ENCODE measurements around the gene OSM.
"Not testable (repeated sequence)": the region's sequence is repeated elsewhere in the genome, so short reads cannot be mapped to it uniquely, and the experiment has no call there.

Gene OSM

DNA sequence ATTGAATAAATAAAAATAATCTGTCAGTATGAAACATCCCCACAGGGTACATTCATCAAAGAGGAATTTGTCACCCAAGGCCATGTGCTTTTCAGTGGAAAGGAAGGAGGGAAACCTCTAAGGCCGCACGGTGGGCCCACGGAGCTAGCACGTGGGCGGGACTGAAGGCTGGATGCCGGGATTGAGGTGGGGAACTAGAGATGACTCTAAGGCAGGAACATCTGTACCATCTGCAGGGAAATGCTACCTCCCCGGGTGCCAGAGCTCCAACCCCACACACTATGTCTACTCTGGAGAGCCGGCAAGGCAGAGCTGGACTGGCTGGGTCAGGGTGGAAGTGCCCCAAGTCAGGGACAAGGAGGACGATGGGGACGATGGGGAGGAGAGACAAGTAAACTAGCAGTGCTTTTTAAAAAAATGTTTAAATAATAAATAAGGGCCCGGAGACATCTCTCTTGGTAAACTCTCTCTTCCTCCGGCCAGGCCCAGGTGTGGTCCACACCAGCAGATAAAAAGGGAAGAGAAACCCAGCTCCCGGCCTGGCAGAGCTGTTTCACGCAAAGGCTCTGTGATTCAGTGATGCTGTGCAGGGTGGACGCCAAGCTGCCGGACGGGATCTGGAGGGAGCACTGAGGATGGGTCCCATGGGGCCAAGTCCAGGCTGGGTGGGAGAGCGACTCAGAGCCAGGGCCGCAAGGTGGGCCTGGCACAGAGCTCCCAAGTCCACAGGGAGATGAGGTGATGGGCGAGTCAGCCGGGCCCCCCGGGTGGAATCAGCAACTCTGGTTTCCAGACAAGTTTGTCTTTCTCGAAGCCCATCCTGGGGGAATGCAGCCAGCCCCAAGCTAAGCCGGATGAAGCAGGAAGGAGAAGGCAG, 25.9 kb downstream of the OSM start:
- DNase-seq = no peak

DNA sequence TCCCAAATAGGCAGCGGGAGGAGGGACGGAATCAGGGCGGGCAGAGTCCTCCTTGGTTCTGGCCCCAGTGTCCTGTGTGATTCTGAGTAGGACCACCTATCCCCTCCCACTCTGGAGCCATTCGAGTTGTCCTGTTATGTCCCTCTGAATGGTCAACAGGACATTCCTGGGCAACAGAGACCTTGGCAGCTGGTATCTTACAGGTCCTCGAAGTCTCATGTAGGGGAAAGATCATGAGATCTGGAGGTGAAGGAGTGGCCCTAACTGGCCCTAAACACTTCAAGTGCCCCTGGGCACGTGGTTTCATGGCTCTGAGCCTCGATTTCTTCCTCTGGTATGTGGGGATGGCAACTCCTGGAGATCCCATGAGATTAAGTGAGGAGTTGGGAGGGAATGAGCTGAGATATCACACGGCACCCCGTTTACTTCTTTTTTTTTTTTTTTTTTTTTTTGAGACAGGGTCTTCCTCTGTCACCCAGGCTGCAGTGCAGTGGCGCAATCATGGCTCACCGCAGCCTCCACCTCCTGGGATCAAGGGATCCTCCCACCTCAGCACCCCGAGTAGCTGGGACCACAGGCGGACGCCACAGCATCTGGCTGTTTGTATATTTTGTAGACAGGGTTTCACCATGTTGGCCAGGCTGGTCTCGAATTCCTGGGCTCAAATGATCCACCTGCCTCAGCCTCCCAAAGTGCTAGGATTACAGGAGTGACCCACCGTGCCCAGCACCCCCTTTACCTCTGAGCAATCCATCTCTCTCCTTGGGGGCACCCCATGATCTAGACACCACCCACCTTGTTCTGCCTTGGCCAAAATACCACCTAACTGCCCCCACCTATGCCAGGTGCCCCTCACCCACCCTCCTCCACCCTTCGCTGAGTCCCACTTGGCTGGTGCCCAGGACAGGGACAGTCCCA, 26.9 kb downstream of the OSM start:
- no peak for DNase-seq

DNA sequence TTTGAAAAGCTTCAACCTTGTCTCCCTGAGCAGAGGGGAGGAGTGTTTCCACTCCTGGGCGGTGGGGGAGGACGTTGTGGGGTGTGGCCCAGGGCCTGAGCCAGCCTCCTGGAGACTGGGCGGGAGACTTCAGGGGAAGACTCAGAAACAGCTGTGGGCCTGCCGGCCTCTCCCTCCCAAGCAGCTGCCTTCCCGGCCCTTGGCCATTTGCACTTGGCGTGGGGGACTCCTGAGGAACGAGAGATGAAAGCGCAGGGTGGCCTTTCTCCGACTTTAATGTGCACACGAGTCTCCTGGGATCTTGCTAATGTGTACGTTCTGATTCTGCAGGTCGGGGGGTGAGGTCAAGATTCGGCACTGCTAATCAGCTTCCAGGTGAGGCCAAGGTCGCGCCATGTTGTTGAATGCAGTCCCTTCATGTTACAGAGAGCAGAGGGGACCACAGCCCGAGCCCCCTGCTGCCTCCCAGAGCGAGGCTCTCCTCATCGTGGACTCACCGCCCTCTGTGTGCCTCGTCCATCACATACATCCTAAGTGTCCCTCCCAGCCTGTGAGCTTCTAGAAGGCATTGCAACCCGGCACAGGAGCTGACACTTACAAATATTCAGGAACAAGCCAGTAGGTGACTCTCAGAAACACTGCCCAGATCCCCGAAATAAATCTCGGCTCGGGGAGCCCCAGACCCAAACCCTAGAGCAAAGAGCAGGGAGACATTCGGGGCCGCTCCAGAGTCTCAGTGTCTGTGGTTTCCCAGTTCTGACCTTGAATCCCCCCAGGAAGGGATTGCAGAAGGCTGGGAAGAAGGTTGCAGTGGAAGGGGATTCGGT, 27.8 kb downstream of the OSM start:
- no peak for DNase-seq

DNA sequence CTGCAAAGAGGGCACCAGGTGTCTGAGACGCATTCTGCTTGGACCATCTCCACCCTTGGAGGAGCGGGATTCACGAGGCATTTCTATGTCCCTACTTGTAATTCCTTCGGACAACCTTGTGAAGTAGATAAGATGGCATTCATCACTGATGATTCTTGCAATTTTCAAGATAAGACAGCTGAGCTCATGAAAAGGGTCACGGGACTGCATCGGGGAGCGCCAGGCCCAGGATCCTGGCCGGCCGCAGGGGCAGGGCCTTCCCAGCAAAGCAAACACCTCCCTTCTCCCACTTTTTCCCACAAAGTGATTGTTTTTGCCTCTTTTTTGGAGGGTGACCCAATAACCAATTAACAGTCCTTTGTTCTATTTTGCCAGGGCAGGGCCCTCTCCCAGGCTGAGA, 28.5 kb downstream of the OSM start:
- no peak for DNase-seq

DNA sequence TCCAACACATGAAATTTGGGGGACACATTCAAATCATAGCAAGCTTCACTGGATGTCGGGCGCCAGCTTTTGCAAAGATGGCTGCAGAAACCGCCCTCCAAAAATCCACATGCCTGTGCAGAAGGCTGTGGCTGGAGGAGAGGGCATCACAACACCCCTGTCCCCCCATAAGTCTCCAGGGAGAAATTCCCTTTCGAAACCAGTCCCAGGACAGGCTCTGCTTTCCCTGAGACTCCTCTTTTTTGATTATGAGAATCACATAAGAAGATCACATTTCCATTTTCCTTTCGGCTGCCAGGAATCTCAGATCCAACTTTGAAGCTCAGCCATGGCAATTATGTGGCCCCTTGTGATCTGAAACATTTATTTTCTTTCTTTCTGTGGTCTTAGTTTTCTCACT, 29.8 kb downstream of the OSM start:
- no peak for DNase-seq

DNA sequence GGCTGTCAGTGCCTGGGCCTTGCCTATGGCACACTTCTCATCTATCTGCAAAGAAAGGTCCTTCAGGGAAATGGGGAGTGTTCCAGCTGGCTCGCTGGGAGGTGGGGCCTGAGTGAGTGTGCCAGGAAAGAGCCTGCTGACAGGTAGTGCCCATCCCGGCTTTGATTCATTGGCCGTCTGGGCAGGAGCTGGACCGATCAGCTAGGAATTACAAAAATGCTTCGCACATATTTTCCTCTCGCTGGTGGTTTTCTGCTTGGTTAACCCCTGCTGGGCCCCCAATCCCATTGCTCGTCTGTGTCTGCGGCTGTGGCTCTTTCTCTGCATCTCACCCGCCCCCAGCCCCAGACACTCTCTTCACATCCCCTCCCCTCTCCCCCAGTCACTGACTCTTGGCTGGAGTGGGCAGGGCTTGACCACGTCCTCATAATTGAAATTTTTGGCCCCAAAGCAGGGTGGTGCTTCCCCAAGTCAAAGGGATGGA, 30.9 kb downstream of the OSM start:
- DNase-seq = no peak

DNA sequence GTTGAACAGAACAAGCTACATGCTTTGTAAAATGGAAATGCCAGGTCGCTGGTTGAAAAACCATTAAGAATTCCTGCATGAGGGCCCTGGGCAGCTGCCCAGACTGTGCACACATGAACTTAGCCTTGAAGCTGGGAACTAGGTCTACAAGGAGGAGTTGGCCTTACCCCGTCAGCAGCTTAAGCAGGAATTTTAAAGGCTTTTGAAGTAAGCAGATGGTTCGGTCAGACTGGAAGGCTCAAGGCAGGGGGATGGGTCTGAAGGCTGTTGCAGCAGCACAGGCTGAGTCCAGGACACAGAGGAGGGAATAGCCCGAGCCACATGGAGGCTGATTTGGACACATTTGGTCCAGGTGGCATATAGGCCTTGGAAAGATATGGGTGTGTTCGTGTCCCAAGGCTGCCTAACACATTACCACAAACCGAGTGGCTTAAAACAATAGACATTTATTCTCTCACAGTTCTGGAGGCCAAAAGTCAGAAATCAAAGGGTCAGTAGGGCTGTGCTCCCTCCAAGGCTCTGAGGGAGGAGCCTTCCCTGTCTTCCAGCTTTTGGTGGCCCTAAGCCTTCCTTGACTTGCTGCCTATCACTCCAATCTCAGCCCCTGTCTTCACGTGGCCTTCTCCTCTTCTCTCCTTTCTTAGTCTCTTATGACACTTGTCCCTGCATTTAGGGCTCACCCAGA, 31.7 kb downstream of the OSM start:
- DNase-seq = no peak

DNA sequence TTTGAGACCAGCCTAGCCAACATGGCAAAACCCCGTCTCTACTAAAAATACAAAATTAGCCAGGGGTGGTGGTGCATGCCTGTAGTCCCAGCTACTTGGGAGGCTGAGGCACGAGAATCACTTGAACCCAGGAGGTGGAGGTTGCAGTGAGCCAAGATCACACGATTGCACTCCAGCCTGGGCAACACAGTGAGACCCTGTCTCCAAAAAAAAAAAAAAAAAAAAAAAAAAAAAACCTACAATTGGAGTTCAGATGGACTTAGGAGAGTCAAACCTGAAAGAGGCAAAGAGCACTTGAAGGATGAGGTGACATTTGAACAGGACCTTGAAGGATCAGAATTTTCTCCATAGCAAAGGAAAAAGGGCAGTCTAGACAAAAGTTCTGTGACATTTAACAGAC, 32.3 kb downstream of the OSM start:
- not testable (repeated sequence) for DNase-seq

DNA sequence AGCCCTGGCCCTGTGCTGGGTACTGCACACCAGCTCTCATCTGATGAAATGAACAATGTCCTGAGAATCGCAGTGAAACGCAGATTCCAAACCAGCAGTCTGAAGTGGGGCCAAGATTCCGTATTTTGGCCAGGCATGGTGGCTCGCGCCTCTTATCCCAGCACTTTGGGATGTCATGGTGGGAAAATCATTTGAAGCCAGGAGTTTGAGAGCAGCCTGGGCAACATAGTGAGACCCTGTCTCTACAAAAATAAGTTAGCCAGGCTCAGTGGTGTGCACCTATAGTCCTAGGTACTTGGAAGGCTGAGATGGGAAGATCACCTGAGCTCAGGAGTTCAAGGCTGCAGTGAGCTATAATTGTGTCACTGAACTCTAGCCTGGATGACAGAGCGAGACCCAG, 33.1 kb downstream of the OSM start:
- no peak for DNase-seq

DNA sequence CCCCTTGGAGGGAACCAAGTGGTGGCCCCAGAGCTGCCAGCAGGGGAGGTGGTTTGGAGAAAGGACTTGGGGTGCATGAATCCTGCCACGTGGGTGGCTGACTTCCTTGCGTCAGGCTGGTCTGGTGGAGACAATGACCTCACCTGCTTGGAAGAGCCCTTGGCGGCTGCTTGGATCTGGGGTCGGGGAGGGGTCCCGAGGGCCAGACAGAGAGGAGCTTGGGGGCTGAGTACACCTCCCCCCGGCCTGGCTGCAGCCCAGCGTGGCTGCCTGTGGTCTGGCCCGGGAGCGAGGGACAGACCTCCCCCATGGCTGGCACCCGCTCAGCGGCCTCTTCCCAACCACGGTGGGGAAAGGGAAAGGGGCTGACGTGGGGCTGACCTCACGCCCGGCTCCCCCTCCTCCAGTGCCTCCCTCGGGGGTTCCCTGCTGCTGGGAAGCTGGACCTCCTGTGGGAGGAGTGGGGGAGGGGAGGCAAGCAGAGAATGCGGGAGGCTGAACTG, 33.9 kb downstream of the OSM start:
- no peak for DNase-seq

DNA sequence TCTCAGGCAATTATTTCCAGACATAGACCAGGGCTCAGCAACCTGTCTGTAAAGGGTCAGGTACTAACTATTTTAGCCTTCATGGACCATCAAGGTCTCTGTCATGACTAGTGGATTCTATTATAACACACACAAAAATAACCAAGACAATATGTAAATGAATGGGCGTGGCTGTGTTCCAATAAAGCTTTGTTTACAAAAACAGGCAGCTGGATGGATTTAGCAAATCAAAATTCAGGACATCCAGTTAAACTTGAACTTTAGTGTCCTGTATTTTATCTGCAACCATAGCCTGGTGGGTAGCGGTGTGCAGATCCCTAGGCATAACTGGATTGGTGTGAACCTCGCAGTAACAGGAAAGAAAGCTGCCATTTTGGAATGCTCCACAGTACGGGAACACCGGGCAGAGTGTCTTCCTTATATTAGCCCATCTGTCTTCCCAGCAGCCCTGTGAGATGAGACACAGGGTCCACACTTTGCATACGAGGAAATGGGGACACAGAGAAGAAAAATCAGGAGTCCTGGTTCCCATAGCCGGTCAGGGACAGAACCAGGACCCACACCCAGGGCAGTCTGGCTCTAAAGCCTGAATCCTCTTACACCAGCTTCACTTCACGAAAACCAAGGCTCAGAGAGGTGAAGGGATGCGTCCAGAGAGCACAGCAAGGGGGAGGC, 35.7 kb downstream of the OSM start:
- DNase-seq = no peak

DNA sequence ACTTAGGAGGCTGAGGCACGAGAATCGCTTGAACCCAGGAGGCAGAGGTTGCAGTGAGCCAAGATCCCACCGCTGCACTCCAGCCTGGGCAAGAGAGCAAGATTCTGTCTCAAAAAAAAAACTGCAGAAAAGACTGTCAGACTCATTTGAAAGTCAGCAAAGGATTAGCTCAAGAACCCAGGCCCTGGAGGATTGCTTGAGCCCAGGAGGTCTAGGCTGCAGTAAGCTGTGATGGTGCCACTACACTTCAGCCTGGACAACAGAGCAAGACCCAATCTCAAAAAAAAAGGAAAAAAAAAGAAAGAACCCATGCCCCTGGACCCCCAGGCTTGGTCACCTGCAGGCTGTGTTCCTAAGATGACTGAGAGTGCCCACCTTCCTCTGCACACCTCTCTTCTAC, 36.3 kb downstream of the OSM start:
- DNase-seq = no peak

DNA sequence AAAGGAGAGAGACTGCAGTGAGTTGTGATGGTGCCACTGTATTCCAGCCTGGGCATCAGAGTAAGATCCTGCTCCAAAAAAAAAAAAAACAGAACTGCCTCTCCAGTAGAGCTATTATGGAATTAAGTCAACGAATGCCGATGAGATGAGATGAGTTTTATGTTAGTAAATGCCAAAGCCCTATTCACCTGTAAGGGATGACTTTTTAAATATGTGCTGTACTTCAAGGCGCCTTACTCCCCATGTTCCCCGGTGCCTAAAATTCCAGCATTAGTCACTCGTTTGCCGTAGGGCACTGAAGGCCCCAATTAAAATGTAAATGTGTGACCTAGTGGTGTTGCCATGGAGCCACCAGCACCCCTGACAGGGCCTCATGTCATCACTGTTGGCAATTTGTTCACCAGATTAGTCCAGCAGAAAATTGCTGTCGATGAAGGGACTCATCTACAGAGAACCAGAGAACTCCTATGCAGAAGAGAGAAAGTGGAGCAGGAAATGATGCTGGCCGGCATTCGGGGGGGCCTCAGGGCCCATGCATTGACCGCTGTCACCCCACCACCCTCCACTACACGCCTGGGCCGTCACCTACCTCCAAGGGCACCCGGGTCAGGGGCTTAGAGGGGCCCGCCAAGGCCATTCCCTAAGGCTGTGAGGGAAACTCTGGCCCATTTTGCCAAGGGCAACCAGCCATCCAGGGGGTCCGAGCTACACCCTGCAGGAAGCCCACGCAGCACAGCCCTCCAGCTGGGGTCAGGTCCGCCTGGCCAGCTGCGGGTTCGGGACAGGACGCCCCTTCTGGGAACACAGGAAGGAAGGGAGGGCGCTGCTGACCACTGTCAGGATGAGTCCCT, 37.9 kb downstream of the OSM start:
- no peak for DNase-seq

DNA sequence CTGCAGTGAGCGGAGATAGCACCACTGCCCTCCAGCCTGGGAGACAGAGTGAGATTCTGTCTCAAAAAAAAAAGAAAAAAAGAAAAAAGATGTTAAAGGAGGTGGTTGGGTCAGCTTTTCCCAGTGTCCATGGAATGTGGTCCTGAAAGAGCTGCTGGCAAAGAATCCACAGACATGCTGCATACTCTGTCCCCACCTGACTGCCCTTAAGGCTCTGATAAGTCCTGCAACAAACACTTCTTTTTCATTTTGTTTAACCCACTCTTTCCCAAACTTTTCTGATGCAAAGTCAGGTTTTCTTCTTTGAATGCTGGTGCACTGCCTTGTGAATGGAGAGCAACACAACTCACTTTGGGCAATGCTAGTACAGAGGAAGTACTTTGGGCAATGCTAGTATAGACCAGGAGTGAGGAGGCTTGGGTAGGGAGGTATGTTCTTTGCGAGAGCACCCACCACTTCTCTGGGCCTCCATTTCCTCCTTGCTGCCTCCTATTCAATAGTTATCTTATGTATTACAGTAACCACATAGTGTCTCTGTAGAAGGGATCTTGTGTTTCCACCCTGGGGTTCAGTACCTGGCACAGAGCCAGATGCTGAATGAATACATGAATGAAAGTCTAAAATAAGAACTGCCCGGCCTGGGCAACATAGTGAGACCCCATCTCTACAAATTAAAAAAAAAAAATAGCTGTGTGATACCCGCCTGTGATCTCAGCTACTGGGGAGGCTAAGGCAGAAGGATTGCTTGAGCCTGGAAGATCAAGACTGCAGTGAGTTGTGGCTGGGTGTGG, 39.0 kb downstream of the OSM start:
- no peak for DNase-seq

DNA sequence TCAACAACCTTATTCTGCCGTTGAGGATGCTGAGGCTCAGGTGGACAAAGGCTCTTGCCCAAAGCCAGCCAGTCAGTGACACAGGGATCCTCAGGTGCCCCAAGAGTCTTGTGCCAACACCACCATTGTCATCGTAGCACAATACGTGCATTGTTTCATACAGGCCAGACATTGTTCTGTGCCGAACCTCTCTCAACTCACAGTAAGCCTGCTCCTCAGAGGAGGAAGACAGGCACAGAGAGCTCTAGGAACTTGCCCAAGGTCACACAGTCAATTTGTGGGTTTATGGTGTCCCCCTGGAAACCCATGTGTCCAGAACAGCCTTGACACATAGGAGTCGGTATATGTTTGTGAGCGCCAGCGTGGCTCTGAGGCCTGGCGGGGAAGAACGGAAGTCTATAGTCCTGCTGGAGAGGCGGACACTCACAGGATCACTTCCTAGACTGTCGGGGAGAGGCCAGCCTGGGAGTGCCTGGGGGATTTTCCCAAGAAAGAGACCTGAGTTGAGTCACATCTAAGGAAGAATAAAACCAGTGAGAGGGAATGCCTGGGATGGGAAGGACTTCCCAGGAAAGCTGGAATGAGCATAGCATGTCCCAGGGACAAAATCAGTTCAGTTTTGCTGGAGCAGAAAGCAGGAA, 40.3 kb downstream of the OSM start:
- DNase-seq = no peak

DNA sequence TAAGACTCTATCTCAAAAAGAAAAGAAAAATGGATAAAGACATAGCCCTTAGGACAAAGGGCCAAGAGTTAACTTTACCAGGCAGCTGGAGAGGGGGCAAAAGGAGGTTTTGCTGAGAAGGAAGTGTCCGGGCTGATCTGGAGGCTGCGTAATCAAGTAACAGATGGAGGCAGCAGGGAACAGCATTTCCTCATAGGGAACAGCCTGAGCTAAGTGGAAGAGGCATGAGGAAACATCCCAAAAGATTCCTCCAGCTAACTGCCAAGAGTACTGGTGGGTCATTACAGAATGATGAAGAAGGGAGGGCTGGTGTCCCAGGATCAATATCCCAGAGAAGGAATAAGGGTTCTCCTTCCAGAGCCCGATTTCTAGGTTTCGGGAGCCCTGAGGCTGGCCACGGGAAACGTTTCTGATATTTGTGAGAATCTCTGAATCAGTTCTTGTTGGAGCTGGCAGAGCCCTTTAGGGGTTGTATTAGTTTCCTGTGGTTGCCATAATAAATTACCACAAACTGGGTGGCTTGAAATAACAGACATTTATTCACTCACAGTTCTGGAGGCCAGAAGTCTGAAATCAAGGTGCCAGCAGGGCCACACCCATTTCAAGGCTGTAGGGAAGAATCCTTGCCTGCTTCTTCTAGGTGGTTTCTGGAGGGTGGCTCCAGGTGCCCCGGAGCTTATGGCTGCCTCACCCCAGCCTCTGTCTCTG, 41.3 kb downstream of the OSM start:
- no peak for DNase-seq

DNA sequence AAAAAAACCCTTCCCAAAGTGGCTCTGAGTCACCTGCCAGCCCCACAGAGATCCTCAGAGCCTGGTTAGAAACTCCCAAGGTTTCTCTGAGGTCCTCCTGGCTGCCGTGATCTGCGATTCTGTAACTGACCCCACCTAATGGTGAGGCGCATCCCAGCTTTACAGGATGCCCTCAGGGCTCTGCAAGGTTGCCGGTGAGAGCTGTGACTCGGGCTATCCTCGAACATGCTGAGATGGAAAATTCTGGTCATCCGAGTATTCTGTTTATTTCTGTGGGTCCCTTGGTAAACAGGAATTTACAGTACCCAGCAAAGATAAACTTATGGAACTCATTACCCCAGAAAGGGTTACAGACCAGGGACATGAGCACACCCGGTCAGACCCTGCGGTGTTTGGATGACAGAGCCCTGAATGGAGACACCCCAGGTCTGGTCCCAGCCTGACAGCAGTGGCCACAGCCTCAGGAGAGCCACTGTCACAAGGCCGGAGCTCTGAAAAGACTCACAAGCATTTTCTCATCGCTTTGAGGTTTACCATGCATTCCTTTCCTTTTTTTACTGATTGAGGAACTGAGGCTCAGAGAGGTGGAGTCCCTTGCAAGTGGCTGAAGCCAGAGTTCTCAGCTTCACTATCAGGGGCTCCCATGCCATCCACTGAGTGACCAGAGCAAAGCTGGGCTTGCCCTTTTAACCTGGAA, 42.3 kb downstream of the OSM start:
- DNase-seq = no peak

DNA sequence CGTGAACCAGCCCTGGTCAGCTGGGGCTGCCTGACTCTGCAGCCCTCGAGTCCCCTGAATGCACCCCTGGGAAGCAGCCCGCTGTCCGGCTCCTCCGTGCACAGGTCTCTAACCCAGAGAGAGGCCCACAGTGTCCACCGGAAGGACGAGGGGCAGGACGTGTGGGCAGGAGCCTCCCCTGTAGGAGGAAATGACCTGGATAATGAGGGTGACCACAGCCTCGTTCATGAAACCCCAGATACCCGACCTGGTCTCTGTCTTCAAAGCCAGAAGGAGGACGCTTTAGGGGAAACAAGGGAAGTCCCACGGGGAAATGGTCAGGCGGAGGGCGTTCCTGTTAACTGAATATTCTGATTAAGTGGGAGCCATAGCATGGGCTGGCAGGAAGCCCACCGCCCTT, 43.3 kb downstream of the OSM start:
- no peak for DNase-seq

All from NCI-H526 (cell line).